HG02798 (cell line): Measurements from ENCODE around the gene RARB.

Source experiments
- ATAC-seq: cut with Tn5 transposase; IDR thresholded peaks from one replicate; pipeline ENCODE4 v1.9.1; 2021; ENCODE audit warnings: mild to moderate bottlenecking; ENCODE audit not compliant: unreplicated experiment, poor library complexity

The RARB gene

GRCh38 chr3:25465266-25465860 is 37.3 kb downstream of the RARB start:
- ATAC-seq, result no peak

- ATAC-seq, result no peak
These were observed 40.8 kb downstream of the RARB start for GRCh38 chr3:25468866-25469319.

DNA sequence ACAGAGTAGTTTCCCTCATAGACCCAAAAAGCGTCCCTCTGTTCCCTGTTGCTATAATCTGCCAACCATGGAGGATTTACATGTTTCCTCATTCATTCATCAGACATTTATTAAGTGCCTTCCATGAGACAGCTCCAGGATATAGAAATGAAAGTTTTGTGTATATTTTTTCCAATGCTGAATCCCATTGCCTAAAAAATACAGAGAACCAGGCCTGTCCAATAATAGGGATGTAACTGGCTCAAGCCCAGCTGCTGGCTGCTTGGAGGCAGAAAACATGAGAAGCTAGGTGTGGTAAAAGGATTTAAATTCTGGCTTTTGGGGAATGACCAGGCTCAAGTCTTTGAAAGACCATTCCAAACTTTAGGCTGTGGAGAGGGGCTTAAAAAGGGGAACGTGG is 41.5 kb downstream of the RARB start:
- no peak for ATAC-seq

GRCh38 chr3:25471081-25471768 is 43.2 kb downstream of the RARB start:
- no peak for ATAC-seq

- no peak for ATAC-seq
These were observed 44.1 kb downstream of the RARB start for GRCh38 chr3:25472153-25472552.

DNA sequence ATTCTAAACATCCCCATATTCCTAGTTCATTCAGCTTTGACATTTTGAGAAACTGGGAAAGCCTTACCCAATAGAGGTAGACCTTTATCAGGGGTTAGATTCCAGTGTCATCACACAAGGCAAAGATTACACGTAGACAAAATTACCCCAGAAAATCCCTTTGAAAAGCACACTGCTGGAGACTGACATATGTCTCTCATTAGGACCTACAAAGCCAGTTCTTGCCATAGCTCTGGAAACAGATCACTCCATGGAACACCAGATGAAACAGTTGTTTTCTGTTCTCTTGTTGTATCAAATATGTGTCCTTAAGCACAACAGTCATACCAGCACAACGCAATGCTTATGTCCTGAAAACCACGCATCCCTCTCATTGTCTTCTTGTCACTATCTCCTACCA is 44.7 kb downstream of the RARB start:
- ATAC-seq, result no peak

DNA sequence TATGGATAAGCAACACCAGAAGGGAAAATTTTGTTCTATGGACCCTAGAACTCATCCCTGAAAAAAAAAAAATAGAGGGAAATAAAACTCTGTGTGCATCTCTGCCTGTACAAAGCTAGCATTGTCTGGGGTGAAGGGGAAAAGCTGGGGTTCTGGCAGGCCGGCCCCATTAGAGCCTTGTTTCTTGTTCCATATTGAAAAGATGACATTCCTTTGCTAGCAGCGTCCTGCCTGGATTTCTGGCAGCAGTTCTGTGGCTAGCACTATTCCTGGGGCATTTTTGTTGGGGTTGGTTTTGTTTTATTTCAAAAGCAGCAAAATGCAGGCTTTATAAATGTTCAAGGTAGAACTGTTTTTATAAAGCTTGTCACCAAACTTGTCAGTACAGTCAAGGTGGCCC is 45.2 kb downstream of the RARB start:
- ATAC-seq, result no peak

GRCh38 chr3:25474052-25474451 is 46.0 kb downstream of the RARB start:
- no peak for ATAC-seq

DNA sequence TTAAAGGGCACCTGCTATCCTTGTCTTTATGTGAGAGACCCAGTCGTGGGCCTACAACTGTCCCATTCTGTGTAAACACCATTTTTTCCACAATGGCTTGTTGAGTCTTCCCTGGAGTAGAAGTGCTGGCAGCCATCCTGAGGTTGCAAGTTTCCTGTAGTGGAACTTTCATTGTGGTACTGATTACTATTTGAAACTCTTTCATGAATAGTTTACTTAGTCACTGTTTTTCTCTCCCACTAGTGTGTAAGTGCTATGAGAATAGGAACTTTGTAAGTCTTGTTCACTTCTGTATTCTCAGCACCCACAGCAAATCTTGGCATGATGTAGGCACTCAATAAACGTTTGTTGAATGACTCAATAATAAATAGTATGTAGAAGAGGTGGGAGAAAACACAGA is 48.6 kb downstream of the RARB start:
- no peak for ATAC-seq

DNA sequence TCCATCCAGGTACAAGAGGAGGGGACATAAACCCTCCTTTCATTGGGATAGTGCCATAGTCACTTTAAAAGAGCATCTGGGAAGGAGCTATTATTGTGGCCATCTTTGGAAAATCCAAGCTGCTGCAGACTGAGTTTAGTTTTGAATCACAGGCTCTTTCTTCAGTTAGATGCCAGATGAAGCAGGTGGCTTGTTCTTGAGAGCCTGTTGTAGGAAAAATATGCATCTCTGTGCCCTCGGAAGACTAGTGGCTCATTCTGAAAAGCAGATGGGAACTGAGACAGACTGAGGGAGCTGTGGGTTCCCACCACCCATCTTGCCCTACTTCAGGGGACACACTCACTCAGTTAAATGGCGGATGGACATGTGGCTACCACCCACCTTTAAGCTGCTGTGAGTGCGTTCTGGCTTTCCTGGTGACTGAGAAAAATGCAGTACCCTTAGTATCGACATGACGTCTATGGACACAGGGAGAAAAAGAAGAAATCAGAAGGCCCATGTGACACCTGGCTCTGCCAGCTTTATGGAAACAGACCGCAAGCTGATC is 50.2 kb downstream of the RARB start:
- no peak for ATAC-seq

DNA sequence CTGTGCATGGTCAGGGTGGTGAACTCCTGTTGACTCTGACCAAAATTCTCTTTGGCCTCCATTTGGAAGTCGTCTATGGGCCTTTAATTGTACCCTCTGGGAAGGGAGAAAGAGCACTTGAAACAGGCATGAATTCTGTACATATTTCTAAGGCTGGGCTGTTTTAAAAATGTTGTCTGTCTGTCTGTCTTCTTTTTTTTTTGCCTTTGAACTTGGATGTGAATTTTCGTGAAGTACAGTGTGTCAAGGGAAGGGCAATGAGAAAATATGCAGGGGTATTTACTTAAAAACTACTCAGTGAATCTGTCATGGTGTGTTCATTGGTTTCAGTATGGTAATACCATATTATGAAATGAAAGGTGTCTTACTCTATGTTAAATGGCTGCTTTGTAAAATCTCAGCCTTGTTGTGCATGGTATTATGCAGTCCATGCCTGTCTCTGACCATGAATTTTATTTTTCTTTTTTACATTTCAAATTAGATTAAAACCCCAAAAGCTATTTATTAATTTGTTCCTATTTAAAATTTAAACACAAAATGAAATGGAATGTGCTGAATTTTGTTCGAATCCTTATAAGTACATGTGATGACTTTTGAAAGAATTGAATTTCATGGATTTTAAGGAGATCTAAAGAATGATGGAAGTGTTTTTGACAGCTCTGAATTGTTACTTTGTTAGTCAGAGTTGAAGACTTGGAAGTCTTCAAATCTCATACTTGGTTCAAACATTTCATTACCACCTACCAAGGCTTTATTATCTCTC is 51.1 kb downstream of the RARB start:
- ATAC-seq, result no peak

DNA sequence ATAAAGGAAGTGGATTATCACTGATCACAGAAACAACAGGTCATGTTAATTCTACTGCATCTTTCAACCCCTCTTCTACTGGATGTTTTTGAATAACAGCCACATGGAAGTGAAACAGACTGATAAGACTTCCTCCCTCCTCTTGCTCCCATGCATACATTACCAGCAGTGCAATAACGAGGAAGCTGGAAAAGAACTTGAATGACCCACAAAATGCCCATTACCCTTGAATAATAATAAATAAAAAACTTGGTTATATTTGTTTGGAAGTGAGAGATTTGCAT is 51.6 kb downstream of the RARB start:
- ATAC-seq, result no peak

- no peak for ATAC-seq
These were observed 52.7 kb downstream of the RARB start for GRCh38 chr3:25480811-25481210.

DNA sequence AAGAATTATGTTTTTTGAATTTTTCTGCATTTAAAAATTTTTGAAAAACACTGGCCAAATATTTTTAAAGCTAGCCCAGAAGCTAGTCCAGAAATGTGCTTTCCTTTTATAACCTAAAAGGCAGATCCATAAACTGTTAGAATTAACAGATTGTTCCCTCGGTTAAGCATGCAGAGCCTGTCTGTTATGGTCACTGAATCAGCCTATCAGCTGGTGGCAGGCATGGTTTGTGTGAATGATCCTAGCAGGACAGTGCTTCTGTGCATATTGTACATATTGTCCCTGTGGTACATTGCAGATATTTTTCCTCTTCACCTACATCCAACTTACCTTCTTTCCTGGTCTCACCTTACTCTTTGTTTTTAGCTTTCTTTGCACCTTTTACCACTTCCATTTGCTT is 53.3 kb downstream of the RARB start:
- no peak for ATAC-seq

- no peak for ATAC-seq
These were observed 55.4 kb downstream of the RARB start for GRCh38 chr3:25483456-25483855.

GRCh38 chr3:25485673-25486072 is 57.6 kb downstream of the RARB start:
- ATAC-seq, result no peak

DNA sequence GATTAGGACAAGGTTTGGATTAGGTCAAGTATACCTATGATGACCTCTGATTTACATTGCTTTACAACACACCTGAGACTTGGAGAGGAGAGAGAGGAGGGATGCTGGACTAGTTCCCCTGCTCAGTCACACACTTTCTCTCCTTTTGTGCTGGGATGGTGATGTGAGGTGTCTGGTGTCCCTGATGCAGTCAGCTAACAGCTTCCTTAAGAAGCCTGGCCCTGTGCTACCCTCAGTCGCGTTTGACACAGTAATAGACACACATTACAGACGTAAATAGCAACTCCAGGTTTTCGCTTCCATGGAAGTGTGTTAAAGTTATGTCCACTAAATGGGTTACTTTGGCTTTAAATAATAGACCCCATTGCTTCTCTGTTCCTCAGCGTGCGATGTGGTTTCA is 58.9 kb downstream of the RARB start:
- ATAC-seq, result no peak

GRCh38 chr3:25489858-25490593 is 62.0 kb downstream of the RARB start:
- ATAC-seq, result no peak

DNA sequence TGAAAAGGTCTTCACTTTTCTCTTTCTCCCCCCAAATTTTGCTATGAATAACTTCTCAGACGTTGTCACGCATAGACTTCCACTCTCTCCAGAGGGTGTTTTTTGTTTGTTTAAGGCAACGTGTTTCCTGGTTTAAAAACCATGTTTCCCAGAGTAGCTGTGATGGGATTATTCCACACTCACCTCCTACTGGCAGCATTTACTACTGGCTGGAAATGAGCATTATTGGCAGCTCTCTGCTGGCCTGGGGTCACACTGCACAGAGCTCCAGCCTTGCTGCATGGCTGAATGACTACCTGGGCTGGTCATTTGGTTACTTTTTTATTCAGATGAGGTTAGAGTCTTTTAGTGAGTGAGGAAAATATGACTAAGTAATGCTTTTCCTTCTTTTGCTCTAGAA is 65.2 kb downstream of the RARB start:
- ATAC-seq, result no peak

- no peak for ATAC-seq
These were observed 65.7 kb downstream of the RARB start for GRCh38 chr3:25493786-25494185.

DNA sequence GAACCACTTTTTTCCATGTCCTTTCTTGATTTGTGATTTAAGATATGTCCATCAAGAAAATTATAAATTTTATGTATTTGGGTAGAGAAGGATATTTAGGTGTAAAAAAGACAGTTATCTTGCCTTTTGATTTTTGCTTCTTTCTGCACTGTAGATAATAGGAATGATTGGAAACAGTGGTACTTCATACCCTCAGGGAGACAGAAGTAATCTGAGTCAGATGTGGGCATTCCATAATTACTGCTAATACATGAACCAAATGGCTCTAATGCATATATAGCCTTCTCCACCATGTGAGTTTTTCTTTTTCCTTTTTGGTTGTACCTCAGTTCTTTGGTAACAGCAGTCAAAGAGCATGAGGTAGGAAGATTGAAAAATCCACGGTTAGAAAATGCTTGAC is 67.2 kb downstream of the RARB start:
- no peak for ATAC-seq
